Aorta (tissue), 5 donors: ENCODE measurements around the gene RALGPS1. TPM values are rescaled to one million over a fixed set of nuclear protein-coding genes. Genes with fewer than 3 reads are reported as not detected.

Source experiments
- ATAC-seq: fragments of 200-7000 bp; cut with Tn5 transposase; one replicate; pipeline ENCODE4 v1.9.1; 2022; ENCODE audit warnings: moderate library complexity; ENCODE audit not compliant: low FRiP score
- DNase-seq, 2 donors: peaks; one replicate each; pipeline ENCODE4 v3.0.0-alpha.2; 2020
- H3K27ac ChIP-seq, 2 donors: one replicate each; pipeline ENCODE4 v1.5.1; 2013; ENCODE audit warnings: low read length in 2 of 2, mild to moderate bottlenecking in 2 of 2, moderate library complexity in 2 of 2, control low read depth in 1 of 2, inconsistent platforms in 1 of 2, low read depth in 1 of 2
- H3K27me3 ChIP-seq, 2 donors: one replicate each; pipeline ENCODE4 v1.6.1; 2013; ENCODE audit warnings: control low read depth in 1 of 2, low read length in 1 of 2, mild to moderate bottlenecking in 1 of 2, moderate library complexity in 1 of 2; ENCODE audit not compliant: insufficient read depth in 2 of 2, control insufficient read depth in 1 of 2
- H3K36me3 ChIP-seq, 2 donors: one replicate each; pipeline ENCODE4 v1.6.1; 2013; ENCODE audit warnings: control low read depth in 1 of 2, low read length in 1 of 2, mild to moderate bottlenecking in 1 of 2; ENCODE audit not compliant: insufficient read depth in 2 of 2, control insufficient read depth in 1 of 2
- H3K4me1 ChIP-seq, 2 donors: one replicate each; pipeline ENCODE4 v1.6.1; 2013; ENCODE audit warnings: low read length in 2 of 2, control low read depth in 1 of 2, mild to moderate bottlenecking in 1 of 2, moderate library complexity in 1 of 2; ENCODE audit not compliant: insufficient read depth in 2 of 2, control insufficient read depth in 1 of 2
- H3K4me3 ChIP-seq, 2 donors: one replicate each; pipeline ENCODE4 v1.5.1; 2013; ENCODE audit warnings: low read length in 2 of 2, control low read depth in 1 of 2, mild to moderate bottlenecking in 1 of 2
- H3K9me3 ChIP-seq: one replicate; pipeline ENCODE4 v1.6.1; 2013; ENCODE audit warnings: mild to moderate bottlenecking, low read length; ENCODE audit not compliant: control insufficient read depth
- WGBS, 2 donors: extraction: QIAGEN DNeasy Blood & Tissue Kit; methylation state at CpG; one replicate each; pipeline ENCODE4 v1.1.7; 2013; 5-methylcytosine and 5-hydroxymethylcytosine counted together
- intact Hi-C, 2 donors: fragments of 100-400 bp; cut with DNase I; formaldehyde crosslinking; loops; one replicate each; pipeline versions ENCODE4 v1.14.2 to v1.15.0; 2022
- polyA plus RNA-seq, 2 donors: library from polyadenylated mRNA; stranded (reverse); fragments of 200-250 nt; gene quantifications; one replicate each; pipeline ENCODE4 v1.2.3, GENCODE V29; 2013
- total RNA-seq, 2 donors: library from RNA; stranded (reverse); fragmentation: NEBNext Ultra II Directional; extraction: Animal tissue kit (Norgen Biotek cat#: 25700); gene quantifications; one replicate each; pipeline ENCODE4 v1.2.1, GENCODE V29; 2021
- donor health status: healthy with polysubstance abuse.
- donor health status: Bipolar disorder and iron deficiency.
- donor health status: DM: no; HTN: no; CAD: no.
- donor health status: DM: no; HTN: no; CAD: no.
- donor health status: DM: yes; HTN: yes; CAD: no.

Gene RALGPS1
- total and polyA plus RNA-seq, 4 donors: 2.0 to 19.7 (median 8.3) TPM

DNA sequence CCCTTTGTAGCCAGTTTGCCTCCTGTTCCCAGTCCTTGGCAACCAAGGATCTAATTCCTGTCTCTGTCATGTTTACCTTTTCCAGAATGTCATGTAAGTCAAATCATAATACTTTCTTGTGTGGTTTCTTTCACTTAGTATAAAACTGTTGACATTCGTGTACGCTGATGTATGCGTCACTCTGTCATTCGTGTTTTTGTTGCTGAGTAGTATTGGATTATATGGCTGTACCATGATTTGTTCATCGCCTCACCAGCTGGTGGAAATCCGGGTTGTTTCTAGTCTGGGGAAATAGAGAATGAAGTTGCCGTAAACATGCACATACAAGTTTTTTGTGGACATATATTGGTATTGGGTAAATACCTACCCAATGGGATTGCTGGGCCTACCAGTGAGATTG, 110.5 kb downstream of the RALGPS1 start:
- Histone ChIP-seq H3K36me3 (no peaks in the 10 kb centered on the region), H3K27me3 (no peaks in the 10 kb centered on the region), H3K9me3 (no peaks in the 10 kb centered on the region), H3K4me3 (no peak overlapping the region), H3K27ac (no peak overlapping the region), H3K4me1 (no peaks in the 10 kb centered on the region)
- intact Hi-C loops: no loop called here
- no peak for DNase-seq
- 95 to 97% methylated on average over 7 of the region's 7 CpGs for WGBS, 2 donors
- no peak for ATAC-seq

DNA sequence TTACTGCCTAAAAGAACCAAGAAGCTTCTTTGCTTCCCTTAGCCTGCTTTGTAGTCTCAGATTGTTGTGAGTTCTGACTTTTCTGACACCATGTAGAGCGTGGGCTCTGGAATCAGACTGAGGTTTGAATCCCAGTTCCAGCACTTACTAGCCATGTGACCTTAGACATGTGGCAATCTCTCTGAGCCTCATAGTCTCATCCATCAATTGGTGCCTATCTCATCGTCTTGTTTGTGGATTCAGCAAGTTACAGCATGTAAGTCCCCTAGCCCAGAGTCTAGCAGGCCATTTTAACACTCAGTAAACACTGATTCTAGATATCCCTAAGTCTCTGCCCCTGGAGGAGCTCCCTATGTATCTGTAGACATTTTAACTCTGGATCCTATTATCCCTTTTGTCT, 113.1 kb downstream of the RALGPS1 start:
- intact Hi-C loops: no loop called here
- H3K27ac ChIP-seq: no peak overlapping the region
- no peak for ATAC-seq
- no peaks in the 10 kb centered on the region for H3K9me3 ChIP-seq
- WGBS, 2 donors: 92 to 98% methylated on average over 2 of the region's 2 CpGs
- no peak overlapping the region for H3K4me3 ChIP-seq
- no peaks in the 10 kb centered on the region for H3K4me1 ChIP-seq
- H3K36me3 ChIP-seq: no peaks in the 10 kb centered on the region
- H3K27me3 ChIP-seq: no peaks in the 10 kb centered on the region
- no peak for DNase-seq

DNA sequence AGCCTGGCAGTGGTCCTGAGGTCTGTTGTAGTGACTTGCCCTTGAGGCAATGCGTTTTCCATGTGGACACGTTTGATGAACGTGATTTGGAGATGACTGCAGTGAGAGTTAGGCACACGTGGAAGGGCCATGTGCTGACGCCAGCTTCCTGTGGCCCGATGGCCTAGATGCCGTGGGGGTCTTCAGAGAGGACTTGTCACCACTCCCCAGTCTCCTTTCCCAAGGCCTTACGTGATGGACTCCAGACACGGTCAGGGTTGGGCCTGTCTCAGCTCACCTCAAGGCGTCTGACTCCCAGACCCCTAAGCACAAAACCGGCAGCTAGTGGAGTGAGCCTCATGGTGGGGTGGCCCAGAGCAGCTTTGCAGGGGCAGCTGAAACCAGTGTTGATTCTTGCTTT, 115.0 kb downstream of the RALGPS1 start:
- no peak for ATAC-seq
- no peaks in the 10 kb centered on the region for H3K36me3 ChIP-seq
- H3K9me3 ChIP-seq: no peaks in the 10 kb centered on the region
- intact Hi-C loops: no loop called here
- H3K4me1 ChIP-seq: no peaks in the 10 kb centered on the region
- no peaks in the 10 kb centered on the region for H3K27me3 ChIP-seq
- 95% methylated on average over 11 of the region's 11 CpGs for WGBS, 2 donors
- no peak overlapping the region for H3K27ac ChIP-seq
- DNase-seq: no peak
- H3K4me3 ChIP-seq: no peak overlapping the region

DNA sequence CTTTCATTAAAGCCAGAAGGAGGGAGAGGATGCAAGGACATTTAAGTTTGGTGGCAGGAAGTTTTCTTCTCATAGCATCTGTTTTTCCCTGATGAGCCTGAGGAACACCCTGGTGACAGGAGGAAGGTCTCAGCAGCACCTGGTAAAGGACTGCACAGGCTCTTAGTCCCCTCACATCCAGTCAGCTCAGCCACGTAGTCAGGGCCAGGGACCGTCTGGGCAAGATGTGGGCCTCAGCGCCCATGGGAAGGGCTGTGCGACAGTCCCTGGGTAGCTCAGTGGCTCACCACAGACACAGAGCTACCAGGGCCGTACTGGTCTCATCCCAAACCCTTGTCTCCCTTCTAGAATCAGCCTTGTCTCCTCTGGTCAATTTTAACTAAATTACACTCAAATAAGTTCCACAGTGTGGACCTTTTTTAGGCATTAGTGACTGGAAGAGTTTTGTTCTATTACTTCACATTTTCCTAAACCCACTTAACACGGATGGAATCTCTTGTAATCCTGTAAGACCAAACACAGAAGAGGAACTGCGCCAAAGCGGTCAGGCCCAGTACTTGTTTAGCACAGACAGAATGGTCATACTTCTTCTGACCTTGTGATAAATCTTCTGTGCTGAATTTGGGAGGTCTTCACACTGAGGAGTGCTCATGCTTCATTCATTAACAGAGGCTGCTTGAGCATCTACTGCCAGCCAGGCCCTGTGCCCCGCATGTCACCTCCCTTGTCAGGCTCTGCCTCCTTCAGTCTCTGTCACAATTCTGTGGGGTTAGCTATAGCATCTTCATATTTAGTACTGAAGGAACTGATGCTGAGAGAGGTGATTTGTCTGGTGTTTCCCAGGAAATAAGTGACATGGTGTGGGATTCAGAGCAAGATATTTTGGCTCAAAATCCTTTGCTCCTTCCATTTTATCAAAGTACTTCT, 116.5 kb downstream of the RALGPS1 start:
- WGBS, 2 donors: 85% methylated on average over 9 of the region's 9 CpGs
- Histone ChIP-seq H3K4me3 (no peak overlapping the region), H3K4me1 (no peaks in the 10 kb centered on the region), H3K36me3 (no peaks in the 10 kb centered on the region), H3K27ac (no peak overlapping the region), H3K9me3 (no peaks in the 10 kb centered on the region), H3K27me3 (no peaks in the 10 kb centered on the region)
- intact Hi-C loops: no loop called here
- DNase-seq: no peak
- ATAC-seq: no peak

DNA sequence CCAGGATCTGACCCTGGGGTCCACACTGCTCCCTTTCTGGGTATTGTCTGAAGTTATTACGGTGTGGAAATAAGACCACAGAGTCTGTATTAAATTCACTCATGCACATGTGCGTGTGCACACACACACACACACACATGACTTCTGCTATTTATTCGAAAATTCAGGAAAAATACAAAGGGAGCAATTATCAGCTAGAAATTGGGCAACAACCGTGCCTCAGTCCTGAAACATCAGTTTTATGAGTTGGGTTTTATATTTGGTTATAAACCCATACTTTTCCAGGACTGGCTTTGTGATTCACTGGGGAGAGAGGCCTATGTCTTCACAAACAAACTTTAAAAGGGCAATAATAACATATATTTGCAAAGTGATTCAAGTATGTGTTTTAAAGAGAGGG, 117.7 kb downstream of the RALGPS1 start:
- intact Hi-C loops: no loop called here
- H3K27ac ChIP-seq: no peak overlapping the region
- DNase-seq: no peak

DNA sequence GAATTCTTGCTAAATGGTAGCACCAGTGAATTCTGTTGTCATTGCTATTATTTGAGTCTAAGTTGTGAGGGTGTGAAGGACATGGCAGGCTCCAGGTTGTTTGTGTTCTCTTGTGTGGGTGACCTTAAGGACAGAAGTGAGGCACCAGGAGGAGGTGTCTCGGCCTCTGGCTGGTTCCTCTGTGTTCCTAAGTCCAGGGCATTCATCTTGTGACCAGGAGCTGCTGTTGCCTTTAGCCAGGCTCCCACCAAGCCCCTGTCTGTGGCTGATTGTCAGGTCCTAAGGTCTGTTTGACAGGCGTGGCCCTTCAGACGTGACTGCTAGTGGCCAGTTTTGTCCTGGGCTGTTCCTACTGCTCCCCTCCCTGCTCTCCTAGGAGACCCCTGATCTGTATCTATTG, 118.5 kb downstream of the RALGPS1 start:
- Histone ChIP-seq H3K27ac (no peak overlapping the region), H3K4me1 (no peaks in the 10 kb centered on the region), H3K36me3 (no peaks in the 10 kb centered on the region), H3K4me3 (no peak overlapping the region), H3K27me3 (no peaks in the 10 kb centered on the region), H3K9me3 (no peaks in the 10 kb centered on the region)
- 92% methylated on average over 3 of the region's 3 CpGs for WGBS, 2 donors
- ATAC-seq: no peak
- intact Hi-C loops: no loop called here
- no peak for DNase-seq

More for the DNA sequence above, 117.7 kb downstream of the RALGPS1 start:
- Histone ChIP-seq H3K4me1 (no peaks in the 10 kb centered on the region), H3K27me3 (no peaks in the 10 kb centered on the region), H3K4me3 (no peak overlapping the region), H3K9me3 (no peaks in the 10 kb centered on the region), H3K36me3 (no peaks in the 10 kb centered on the region)
- no peak for ATAC-seq
- 93 to 94% methylated on average over 4 of the region's 4 CpGs for WGBS, 2 donors

DNA sequence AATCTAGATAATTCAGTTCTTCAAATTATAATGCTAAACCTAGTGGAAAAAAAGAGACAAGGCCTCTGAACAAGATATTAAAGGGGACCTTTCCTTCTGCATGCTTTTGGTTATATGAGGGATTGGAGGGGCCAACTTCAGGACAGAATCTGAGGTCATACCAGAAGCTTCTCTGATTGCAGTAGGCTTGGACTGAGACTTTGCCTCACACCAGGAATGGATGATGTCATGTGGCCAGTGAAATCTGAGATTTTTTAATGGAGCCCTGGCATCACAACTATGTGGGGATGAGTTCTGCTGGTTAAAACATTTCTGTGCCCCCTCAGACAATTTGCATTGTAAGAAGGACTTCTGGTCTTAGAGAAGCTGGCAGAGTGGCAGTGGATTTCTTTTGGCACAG, 119.2 kb downstream of the RALGPS1 start:
- intact Hi-C loops: no loop called here
- no peak for ATAC-seq
- Histone ChIP-seq H3K4me1 (no peaks in the 10 kb centered on the region), H3K27ac (no peak overlapping the region), H3K4me3 (no peak overlapping the region), H3K36me3 (no peaks in the 10 kb centered on the region), H3K9me3 (no peaks in the 10 kb centered on the region), H3K27me3 (no peaks in the 10 kb centered on the region)
- DNase-seq: no peak

DNA sequence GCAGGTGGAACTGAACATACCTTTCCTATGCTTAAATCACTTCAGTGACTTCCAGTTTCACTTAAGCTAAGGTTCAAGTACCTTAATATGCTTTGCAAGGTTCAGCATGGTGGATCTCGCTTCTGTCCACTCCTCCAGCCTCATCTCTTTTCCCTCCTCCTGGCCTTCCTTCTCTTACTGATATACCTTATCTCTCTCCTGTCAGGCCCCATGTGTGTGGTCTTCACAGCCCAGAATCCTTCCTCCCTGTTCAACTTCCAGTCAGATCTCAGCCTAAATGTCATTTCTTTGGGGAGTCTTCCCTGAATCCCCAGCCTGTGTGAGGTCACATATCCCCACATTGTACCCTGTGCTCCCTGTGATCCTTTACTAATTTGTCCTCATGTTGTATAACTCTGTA, 120.1 kb downstream of the RALGPS1 start:
- no peaks in the 10 kb centered on the region for H3K9me3 ChIP-seq
- intact Hi-C loops: no loop called here
- no peaks in the 10 kb centered on the region for H3K27me3 ChIP-seq
- 96 to 100% methylated on average over 1 of the region's 1 CpG for WGBS, 2 donors
- no peaks in the 10 kb centered on the region for H3K36me3 ChIP-seq
- H3K27ac ChIP-seq: no peak overlapping the region
- no peak overlapping the region for H3K4me3 ChIP-seq
- DNase-seq: no peak
- no peaks in the 10 kb centered on the region for H3K4me1 ChIP-seq
- ATAC-seq: no peak

DNA sequence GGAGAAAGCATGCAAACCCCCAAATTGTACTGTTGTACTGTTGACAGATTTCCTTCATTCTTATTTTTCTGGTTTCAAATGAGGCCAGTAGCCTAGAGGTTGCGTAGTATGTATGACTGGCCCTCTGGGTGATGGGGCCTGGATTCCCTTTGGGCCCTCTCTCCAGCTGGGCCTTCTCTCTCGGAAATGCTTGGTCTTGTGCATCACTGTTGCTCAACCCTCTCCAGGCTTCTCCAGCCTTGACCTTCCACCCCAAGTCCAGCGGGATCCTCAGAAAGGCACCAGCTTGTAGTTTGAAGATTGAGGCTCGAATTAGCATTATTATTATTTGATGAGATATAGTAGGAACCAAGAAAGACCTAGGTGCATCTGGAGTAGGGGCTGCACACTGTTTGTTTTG, 120.8 kb downstream of the RALGPS1 start:
- no peaks in the 10 kb centered on the region for H3K27me3 ChIP-seq
- DNase-seq (peak; percentile 56 to 64), ATAC-seq (peak; percentile 69)
- no peak overlapping the region for H3K27ac ChIP-seq
- WGBS, 2 donors: 71 to 74% methylated on average over 4 of the region's 4 CpGs
- H3K36me3 ChIP-seq: no peaks in the 10 kb centered on the region
- intact Hi-C loops: no loop called here
- no peak overlapping the region for H3K4me3 ChIP-seq
- H3K9me3 ChIP-seq: no peaks in the 10 kb centered on the region
- no peaks in the 10 kb centered on the region for H3K4me1 ChIP-seq
